CD4-positive, alpha-beta T cell treated with Interleukin-4 for 4 hours (primary cell): ENCODE data around the gene PCNT.
"Not testable (repeated sequence)": the region's sequence is repeated elsewhere in the genome, so short reads cannot be mapped to it uniquely, and the experiment has no call there.

ENCODE experiments used
- DNase-seq: peaks from one replicate; pipeline ENCODE4 v3.0.0-alpha.2; 2020

PCNT gene

DNA sequence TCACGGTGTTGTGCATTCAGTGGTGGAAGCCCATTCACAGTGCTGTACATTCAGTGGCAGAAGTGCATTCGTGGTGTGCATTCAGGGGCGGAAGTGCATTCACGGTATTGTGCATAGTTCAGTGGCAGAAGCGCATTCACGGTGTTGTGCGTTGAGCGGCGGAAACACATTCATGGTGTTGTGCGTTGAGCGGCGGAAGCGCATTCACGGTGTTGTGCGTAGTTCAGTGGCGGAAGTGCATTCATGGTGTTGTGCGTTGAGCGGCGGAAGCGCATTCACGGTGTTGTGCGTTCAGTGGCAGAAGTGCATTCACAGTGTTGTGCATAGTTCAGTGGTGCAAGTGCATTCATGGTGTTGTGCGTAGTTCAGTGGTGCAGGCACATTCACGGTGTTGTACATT lies 60.6 kb downstream of the PCNT start:
- DNase-seq = no peak

DNA sequence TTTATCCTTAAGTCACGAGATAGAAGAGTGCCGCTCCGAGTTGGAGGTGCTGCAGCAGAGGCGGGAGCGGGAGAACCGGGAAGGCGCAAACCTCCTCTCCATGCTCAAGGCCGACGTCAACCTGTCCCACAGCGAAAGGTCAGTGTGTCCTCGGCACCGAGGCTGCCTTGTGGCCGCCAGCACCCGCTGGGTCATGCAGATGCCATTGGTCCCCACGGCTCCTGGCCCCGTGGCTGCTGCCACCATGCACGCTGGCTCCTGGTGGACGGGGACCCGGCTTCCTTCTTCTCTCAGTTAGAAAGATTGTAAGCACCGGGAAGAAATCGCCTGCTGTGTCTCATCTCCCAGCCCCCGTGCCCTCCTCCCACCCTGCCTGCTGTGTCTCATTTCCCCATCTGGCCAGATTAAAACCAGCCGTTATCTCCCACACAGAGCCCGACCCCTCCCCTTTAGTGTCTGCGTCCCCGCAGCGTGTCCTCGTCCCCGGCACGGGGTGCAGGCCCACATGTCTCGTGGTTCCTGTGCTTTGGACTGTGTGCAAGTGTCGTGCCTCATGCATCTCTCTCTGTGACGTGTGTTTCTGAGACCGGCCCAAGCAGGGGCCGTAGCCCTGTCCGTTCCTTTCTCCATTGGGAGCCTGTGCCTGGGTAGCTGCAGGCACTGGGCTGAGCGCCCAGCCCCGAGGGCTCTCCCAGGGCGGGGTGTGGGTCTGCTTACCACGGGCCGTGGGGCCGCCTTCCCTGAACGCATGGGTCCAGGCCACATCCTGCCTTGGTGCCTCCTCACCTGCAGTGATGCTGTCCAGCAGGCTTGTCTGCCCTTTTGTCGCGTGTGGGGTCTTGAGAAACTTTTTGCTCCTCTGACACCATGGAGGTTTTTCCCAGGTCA lies 62.1 kb downstream of the PCNT start:
- DNase-seq = no peak

DNA sequence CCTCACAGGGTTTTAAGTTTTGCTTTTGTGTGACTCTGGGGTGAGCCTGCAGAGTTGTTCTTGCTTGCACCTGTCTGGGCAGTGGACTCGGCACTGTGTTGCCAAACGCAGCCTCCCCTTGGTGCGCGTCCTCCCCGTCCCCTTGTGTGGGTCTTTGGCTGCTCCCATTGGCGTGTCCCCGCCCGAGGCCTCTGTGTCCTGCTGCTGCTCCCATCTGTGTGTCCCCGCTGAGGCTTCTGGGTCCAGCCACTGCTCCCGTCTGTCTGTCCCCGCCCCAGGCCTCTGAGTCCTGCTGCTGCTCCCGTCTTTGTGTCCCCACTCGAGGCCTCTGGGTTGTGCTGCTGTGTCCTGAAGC lies 62.8 kb downstream of the PCNT start:
- no peak for DNase-seq

DNA sequence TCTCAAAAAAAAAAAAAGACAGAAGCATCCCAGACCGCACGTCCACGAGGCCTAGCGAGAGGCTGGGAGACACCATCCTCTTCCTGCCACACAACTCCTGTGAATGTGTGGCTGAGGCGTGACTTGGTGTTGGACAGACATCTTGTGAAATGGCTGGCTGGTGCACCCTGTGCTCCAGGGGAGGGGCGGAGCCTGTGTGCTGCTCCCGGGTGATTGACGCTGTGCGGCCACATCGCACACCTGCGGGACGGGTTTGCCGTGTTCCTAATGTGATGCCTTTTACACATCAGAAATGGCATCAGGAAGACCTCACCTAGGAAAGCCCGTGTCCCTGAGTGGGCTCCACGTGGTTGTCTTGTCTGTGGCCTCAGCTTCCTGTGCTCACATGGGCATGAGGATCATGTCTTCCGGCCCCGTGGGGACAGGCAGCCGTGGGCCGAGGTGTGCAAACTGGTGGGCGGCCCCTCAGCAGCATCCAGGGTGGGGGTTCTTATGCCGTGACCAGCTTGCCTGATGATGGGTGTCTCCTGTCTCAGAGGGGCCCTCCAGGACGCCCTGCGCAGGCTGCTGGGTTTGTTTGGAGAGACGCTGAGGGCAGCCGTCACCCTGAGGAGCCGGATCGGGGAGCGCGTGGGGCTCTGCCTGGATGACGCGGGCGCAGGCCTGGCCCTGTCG lies 64.4 kb downstream of the PCNT start:
- no peak for DNase-seq

DNA sequence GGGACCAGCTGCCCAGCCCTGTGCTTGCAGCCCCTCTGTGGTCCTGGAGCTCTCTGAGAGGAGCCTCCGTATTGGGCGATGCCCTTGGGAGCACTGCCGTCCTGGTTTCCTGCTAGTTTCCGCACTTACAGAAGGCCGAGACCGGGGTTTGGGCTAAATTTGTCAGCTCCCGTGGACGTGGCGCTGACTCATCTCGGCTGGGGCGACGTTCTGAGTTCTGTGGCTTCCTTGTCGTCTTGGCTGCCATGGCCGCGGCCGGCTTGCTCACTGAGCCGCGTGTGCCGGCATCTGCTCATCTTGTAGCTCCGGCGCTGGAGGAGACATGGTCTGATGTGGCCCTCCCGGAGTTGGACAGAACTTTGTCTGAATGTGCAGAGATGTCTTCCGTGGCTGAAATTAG lies 64.9 kb downstream of the PCNT start:
- DNase-seq = no peak

DNA sequence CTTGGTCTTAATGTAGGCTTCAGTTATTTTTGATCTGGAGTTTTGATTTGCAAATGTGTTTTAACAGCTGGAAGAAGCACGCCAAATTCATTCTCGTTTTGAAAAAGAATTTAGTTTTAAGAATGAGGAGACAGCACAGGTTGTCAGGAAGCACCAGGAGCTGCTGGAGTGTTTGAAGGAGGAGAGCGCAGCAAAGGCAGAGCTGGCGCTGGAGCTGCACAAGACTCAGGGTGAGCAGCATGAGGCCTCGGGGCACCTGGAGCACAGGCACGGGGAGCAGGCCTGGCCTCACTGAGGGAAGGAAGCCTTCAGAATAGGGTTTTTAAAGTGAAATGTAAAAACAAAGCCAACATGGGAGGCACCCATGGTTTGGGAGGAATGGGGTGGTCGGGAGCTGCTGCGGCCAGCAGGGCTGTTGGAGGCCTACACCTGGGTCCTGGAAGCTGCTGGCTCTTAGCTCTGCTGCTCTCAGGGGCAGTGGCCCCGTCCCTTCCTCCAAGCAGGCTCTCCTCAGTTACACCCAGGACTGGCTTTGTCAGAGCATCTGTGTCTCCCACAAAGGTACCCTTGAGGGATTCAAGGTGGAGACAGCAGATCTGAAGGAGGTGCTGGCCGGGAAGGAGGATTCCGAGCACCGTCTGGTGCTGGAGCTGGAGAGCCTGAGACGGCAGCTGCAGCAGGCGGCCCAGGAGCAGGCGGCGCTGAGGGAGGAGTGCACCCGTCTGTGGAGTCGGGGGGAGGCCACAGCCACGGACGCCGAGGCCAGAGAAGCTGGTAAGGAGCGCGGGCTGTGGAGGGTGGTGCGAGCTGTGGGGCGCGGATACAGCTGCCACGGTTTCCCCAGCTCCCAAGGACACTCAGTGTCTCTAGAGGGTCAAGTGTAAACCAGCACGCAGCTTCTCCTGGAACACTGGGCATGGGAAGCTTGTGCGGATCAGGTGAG lies 66.9 kb downstream of the PCNT start:
- no peak for DNase-seq

DNA sequence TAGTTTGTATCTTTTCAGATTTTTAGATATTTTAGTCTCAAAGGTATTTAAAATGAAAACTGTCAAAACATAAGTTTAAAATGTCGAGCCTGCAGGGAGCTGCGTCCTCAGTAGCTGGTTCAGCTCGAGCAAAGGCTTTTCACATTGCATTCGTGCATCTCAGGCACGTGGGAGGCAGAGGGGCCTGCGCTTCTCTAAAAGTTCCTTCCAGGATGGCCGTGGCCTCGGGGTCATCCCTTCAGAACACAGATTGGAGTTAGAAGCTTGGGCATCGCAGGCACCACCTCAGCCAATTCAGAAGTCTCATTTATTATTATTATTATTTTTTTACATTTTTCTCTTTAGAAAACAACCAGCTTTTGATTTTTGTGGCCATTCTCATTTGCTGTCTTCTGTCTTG lies 67.8 kb downstream of the PCNT start:
- DNase-seq = no peak

DNA sequence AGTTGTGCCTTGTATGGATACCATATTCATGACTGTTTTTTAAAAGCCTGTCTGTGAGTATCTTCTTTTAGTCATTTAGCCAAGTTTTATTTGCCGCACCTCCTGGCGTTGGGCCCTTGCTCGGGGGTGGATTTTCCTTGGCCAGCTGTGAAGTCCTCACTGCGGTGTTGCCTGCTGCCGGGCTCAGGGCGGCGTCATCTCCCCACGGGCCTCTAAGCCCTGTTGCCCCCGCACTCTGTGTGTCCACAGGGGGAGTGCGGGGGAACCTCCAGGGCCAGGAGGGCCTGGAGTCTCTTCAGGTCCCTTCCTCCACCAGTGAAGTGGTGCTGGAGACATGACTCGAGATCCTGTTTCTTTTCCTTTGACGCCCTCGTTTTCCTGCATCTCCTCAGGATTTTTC lies 69.0 kb downstream of the PCNT start:
- DNase-seq = no peak

DNA sequence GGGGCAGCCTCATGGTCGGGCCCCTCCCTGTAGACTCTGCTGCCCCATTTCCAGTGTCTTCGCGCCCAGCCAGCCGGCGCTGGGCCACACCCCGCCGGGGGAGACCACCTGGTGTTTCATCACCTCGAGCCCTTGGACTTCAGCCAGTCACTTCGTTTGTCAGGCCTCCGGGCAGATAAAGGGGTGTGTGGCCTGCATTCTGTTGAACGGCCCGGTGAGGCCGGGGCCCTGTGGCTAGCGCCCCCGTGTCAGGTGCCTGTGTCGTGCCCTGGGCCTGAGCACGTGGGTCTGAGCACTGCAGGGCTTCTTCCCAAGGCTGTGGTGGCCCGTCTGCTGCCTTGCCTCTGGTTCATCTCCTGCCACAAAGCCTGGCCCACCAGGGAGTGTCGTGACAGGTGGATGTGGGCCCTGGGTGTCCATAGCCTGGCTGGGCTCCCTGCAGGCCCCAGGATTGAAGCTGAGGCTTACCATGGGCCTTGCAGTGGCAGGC lies 69.5 kb downstream of the PCNT start:
- DNase-seq = no peak

DNA sequence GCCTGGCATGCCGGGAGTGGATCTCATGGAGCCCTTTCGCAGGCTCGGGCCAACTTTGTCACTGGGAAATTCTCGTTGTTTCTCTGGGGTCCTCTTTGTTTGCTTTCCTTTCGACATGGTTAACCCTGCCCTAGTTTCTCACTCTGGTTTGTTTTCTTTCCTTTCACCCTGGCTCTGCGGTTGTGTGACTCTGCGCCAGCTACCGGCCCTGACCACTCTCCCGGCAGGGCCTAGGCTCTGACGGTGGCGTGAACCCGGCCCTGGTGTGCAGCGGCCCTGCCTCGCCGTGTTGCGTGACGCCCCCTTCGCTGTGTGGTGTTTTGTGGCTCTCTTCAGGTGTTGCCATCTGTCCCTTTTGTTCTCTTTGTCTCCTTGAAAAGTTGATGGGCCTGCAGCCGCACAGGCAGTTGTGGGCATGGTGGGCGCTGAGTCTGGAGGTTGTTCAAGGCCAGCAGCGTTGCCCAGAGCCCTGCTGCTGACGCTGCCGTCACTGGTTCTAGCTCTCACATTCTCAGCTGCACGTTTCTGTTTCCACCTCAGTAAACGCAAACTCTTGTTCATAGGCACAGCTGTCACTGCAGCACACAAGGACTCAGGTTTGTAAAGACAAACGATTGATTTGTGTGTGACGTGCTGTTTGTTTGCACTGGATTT lies 70.1 kb downstream of the PCNT start:
- no peak for DNase-seq

DNA sequence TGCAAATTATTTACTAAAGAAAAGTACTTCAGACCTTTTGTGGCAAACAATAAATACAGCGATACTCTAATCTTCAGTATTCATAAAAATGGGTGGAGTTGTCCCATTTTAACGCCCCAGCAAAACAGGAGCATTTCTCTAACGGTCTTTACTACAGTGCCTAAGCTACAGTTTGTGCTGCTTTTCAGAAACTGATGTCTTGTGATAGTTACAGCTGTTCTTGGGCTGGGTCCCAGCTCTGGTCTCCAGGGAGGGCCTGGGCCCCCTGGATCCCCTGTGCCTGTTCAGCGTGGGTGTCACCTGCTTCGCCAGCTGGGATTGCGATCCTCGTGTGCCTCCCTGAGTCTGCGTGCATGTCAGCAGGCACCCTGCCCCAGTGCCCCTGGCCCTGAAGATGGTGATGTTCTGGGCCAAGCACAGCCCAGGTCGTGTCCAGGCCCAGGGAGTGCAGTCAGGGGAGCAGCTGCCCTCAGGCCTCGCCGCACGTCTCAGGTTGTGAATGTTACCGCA lies 70.7 kb downstream of the PCNT start:
- DNase-seq = no peak

DNA sequence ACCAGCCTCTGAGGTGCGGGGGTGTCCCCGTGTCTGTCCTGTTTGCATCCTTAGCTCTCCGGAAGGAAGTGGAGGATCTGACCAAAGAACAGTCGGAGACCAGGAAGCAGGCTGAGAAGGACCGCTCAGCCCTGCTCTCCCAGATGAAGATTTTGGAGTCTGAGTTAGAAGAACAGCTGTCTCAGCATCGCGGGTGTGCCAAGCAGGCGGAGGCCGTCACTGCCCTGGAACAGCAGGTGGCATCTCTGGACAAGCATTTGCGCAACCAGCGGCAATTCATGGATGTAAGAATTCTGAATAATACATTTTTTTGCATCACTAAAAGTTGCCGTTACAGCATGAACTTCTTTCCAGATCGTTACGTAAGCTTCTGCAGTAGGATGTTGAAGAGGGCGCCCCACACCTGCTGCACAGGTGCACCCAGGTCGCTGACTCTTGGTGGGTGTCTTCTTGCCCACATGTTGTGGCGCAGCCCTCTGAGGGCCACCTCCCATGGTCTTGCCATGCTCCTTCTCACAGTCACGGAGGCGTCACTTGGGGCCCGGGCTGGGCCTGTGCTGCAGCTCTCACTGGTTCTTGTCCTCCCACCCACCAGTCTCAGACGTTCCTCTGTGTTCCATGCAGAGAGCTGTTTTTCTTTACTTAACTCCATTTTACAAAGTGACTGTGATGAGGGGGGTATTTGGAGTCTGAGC lies 73.4 kb downstream of the PCNT start:
- no peak for DNase-seq

DNA sequence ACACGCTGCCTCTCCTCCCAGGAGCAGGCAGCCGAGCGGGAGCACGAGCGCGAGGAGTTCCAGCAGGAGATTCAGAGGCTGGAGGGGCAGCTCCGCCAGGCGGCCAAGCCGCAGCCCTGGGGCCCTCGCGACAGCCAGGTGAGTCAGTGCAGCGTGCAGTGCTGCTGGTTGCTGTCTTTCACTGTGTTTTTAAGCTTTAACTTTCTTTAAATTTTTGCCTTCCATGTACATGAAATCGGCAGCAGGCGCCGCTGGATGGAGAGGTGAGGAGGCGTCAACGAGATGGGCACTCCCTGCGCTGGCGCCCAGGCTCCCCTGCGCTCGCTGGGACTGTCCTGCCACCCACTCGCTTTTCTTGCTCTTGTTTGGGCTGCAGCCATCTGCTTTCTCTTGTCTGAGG lies 74.0 kb downstream of the PCNT start:
- no peak for DNase-seq

DNA sequence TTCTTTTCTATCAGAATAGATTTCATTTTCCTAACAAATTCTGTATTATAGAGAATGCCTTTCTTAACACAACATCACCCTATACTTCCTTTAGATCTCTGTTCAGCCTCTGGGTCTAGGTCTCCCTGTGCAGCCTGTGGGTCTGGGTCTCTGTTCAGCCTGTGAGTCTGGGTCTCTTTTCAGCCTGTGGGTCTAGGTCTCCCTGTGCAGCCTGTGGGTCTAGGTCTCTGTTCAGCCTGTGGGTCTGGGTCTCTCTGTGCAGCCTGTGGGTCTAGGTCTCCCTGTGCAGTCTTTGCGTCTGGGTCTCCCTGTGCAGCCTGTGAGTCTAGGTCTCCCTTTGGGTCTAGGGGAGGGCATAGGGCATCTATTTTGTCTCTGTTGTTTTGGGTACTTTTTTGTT lies 75.2 kb downstream of the PCNT start:
- no peak for DNase-seq

DNA sequence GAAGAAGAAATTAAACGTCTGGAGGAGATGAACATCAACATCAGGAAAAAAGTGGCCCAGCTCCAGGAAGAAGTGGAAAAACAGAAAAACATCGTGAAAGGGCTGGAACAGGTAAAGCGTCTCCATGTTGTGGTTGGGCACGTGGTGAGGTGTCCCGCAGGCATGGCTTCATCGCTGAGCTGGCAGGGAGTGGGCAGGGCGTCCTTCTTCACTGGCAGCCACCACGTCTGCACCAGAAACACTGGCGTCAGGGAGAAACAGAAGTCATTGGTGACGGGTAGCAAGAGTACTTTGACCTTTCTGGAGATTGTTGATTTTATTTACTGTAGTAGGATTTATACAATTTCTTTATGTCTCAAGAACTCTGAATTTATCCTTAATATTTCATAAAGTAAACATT lies 75.7 kb downstream of the PCNT start:
- no peak for DNase-seq

DNA sequence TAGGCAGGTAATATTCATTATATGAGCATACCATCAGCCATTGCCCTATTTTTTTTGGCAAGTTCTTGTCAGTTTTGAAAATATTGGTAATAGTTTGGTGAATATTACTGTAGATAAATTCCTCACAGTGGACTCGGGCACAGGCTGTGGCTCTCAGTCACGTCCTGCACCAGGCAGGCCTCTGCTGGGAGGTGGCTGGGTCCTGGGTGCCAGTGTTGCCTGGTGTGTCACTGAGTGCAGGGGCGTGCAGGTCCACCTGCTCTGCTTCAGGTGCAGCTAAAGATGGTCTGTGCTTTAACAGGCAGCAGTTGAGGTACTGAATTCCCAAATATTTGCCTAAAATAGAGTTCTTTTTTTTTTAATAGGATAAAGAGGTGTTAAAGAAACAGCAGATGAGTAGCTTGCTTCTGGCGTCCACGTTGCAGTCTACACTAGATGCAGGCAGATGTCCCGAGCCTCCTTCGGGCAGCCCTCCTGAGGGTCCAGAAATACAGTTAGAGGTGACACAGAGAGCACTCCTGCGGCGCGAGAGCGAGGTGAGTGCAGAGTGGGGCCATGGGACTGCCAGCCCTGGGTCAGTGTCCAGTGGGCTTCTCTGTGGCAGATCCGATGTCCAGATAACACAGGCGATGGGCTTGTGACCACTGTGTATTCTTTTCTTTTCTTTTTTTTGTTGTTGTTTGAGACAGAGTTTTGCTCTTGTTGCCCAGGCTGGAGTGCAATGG lies 77.4 kb downstream of the PCNT start:
- no peak for DNase-seq

DNA sequence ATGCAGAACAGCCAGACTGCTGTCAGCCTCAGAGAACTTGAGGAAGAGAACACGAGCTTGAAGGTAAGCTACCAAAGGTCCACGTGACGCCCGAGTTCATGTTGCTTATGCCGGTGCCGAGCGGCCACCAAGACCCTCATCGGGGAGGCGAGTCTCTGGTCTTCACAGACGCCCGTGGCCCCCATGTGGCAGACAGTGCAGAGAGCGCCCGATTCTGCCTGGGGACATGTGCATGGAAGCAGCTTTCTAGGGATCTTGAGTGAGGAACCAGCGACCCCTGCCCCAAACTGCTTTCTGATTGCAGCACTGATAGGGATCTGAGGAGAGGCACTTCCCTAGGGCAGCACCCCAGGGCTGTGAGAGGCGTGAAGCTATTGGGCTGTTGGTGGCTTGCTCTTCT lies 78.5 kb downstream of the PCNT start:
- no peak for DNase-seq

DNA sequence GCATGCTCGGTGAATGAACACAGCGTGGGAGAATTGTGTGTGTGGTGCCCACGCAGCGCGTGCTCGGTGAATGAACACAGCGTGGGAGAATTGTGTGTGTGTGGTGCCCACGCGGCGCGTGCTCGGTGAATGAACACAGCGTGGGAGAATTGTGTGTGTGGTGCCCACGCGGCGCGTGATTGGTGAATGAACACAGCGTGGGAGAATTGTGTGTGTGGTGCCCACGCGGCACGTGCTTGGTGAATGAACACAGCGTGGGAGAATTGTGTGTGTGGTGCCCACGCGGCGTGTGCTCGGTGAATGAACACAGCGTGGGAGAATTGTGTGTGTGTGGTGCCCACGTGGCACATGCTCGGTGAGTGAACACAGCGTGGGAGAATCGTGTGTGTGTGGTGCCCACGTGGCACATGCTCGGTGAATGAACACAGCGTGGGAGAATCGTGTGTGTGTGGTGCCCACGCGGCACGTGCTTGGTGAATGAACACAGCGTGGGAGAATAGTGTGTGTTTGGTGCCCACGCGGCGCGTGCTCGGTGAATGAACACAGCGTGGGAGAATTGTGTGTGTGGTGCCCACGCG lies 79.4 kb downstream of the PCNT start:
- DNase-seq = not testable (repeated sequence)

DNA sequence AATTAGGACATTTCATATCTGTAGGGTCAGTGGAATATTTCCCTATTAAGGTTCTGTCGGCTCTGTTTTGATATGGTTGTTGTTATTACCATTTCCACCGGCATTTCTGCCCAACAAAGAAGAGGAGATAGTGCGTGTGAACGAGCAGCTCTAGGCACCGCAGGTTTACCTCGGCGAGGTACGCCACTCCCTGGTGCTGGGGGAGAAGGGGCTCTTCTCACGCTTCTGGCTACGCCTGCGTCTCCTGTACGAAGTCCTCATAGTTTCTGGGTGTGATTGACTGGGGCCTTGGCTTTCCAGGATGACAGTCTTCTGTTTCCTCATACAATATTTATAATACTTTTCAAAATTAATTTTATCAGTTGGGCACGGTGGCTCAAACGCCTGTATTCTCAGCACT lies 80.3 kb downstream of the PCNT start:
- no peak for DNase-seq

DNA sequence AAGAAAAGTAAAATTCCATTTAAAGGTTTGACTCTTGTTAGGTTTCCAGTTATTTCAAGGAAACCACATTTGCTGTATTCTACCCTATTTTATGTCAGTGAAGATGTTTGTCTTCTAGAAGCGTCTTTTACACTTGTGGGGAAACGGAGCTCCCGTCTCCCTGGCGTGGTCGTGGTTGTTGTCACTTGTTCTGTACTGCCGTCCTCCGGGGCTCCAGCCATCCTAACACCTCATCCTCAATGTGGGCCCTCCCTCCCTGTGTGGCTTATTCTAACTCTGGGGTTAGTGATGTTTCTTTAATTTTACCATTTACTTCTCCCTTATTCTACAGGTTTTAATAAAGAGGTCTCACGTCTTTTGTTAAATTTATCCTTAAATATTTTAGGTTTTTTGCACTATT lies 82.0 kb downstream of the PCNT start:
- no peak for DNase-seq
